BJ (cell line): ENCODE measurements around the gene ARSK. TPM values are rescaled to one million over a fixed set of nuclear protein-coding genes. Genes with fewer than 3 reads are reported as not detected.

Source experiments
- CTCF ChIA-PET: fragments of 350-600 bp; formaldehyde crosslinking; extraction: SDS; loops from one replicate; lab custom pipeline; 2021; ENCODE audit warnings: antibody characterized with exemption, inconsistent platforms; lab: Yijun Ruan, JAX
- POLR2A ChIA-PET: fragments of 300-600 bp; sonication (Branson Sonifier 250); formaldehyde crosslinking; extraction: SDS; loops from one replicate; lab custom pipeline; 2021; ENCODE audit warnings: antibody characterized with exemption; lab: Charles Lee
- DNase-seq: peaks from one replicate; pipeline ENCODE4 v3.0.0-alpha.2; 2011; ENCODE audit warnings: low read depth
- H3K27me3 ChIP-seq: 2 replicates; pipeline ENCODE4 v1.6.0; 2011; ENCODE audit warnings: low read length; ENCODE audit not compliant: control insufficient read depth, insufficient read depth
- H3K36me3 ChIP-seq: 2 replicates; pipeline ENCODE4 v1.5.1; 2011; ENCODE audit warnings: low read length; ENCODE audit not compliant: control insufficient read depth, insufficient read depth
- H3K4me3 ChIP-seq: 2 replicates; pipeline ENCODE4 v1.5.1; 2011; ENCODE audit warnings: low read depth, mild to moderate bottlenecking, control low read depth, low read length
- polyA plus RNA-seq: library from polyadenylated mRNA; depleted of rRNA; stranded (reverse); fragments of >200 nt; gene quantifications from 2 replicates; pipeline ENCODE4 v1.2.3, GENCODE V29; 2011
- TF ChIP-seq, protein P1 (sequence below): IDR thresholded peaks from 2 replicates; pipeline ENCODE4 v1.5.1; 2011; ENCODE audit warnings: low read depth, mild to moderate bottlenecking, control low read depth, inconsistent platforms, low read length, moderate library complexity; ENCODE audit not compliant: insufficient read depth

ARSK gene
- polyA plus RNA-seq, 1 experiment: 8.0 TPM

DNA sequence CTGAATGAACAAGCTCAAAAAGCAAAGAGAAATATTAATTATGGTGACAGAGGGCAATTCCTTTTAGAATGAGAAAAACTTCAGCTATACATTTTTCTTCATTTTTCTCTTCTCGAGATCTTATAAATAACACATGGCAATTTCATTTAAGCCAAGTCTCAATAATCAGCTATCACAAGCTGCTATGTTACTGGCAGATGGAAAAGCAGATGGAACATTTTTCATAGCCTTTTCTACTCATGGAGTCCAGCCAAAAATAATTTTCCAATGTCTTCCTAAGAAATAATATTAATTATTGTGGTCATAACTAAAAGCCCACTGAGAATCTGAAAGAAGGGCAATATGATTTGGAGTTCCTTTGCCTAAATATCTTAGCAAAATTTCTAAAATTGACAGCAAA, 35.8 kb upstream of the ARSK start:
- POLR2A ChIA-PET: no interaction called here
- no peaks in the 10 kb centered on the region for H3K27me3 ChIP-seq
- CTCF ChIA-PET: no interaction called here
- no peak overlapping the region for H3K4me3 ChIP-seq
- H3K36me3 ChIP-seq: peaks cover 2% of the 10 kb centered on the region; the same call in 1 of the 2 replicates
- TF ChIP-seq, protein P1, sequence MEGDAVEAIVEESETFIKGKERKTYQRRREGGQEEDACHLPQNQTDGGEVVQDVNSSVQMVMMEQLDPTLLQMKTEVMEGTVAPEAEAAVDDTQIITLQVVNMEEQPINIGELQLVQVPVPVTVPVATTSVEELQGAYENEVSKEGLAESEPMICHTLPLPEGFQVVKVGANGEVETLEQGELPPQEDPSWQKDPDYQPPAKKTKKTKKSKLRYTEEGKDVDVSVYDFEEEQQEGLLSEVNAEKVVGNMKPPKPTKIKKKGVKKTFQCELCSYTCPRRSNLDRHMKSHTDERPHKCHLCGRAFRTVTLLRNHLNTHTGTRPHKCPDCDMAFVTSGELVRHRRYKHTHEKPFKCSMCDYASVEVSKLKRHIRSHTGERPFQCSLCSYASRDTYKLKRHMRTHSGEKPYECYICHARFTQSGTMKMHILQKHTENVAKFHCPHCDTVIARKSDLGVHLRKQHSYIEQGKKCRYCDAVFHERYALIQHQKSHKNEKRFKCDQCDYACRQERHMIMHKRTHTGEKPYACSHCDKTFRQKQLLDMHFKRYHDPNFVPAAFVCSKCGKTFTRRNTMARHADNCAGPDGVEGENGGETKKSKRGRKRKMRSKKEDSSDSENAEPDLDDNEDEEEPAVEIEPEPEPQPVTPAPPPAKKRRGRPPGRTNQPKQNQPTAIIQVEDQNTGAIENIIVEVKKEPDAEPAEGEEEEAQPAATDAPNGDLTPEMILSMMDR: no peak
- DNase-seq: no peak

DNA sequence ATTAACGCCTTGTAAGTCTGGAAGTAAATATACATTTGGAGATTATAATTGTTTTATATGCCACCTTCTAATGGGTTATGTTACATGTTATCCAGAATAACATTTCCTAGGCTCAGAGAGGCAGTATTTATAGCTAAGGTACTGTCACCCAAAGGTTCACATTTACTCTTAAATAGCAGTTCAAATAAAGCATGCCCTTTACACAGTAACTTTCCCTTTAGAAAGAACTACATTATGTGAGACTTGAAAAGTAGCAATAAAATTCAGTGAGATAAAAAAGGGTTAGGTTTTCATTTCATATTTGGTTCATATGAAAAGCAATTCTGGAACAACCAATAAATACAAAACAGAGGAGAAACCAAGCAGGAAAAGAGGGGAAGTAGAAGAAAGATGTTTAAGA, 35.2 kb upstream of the ARSK start:
- TF ChIP-seq, protein P1: no peak
- CTCF ChIA-PET: no interaction called here
- Histone ChIP-seq H3K4me3 (no peak overlapping the region), H3K27me3 (no peaks in the 10 kb centered on the region), H3K36me3 (peaks cover 2% of the 10 kb centered on the region; the same call in 1 of the 2 replicates)
- POLR2A ChIA-PET: no interaction called here
- no peak for DNase-seq

DNA sequence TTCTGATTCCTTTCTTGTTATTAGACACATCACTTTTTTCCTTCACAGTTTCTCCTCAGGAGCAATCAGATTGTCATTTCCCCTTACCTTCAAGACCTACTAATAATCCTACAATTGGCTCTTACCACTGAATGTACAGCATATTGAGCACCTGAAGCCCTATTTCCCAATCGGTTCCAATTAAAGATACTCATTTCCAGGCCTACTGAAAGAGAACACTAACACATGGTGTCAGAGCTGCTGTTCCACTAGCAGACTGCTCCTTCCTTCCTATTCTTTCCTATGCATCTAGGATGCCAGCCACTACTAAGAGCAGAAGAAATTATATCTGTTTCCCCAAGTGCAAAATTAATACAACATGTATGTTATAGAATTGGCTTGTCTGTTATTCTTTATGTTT, 34.7 kb upstream of the ARSK start:
- Histone ChIP-seq H3K27me3 (no peaks in the 10 kb centered on the region), H3K4me3 (no peak overlapping the region), H3K36me3 (peaks cover 2% of the 10 kb centered on the region; the same call in 1 of the 2 replicates)
- no peak for DNase-seq
- TF ChIP-seq, protein P1: no peak
- ChIA-PET CTCF (interaction anchor here (1.4 kb wide), 1 partner anchor 24 kb away, joined by 4 read pairs; no protein-coding TSS in a partner anchor), POLR2A (no interaction called here)

DNA sequence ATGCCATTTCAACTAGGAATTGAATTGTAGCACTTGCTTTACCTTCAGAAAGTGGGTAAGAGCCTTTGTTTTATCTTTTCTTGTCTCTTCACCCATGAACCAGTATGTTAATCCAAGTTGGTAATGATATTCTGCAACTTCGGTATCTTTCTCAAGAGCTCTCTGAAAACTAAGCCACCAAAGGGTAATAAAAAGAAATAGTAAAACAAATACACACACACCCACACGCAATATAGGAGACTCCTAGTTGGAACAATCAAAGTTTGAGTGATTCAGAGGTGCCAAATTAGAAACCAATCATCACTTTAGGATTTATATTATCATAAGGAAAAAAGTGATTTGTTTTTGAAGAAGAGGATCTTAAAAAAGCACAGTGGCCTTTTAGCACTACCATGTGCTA, 30.5 kb upstream of the ARSK start:
- peaks cover 1% of the 10 kb centered on the region; the same call in 1 of the 2 replicates for H3K36me3 ChIP-seq
- CTCF ChIA-PET: interaction anchor here (1.5 kb wide), 1 partner anchor 10 kb away, joined by 3 read pairs; no protein-coding TSS in a partner anchor

DNA sequence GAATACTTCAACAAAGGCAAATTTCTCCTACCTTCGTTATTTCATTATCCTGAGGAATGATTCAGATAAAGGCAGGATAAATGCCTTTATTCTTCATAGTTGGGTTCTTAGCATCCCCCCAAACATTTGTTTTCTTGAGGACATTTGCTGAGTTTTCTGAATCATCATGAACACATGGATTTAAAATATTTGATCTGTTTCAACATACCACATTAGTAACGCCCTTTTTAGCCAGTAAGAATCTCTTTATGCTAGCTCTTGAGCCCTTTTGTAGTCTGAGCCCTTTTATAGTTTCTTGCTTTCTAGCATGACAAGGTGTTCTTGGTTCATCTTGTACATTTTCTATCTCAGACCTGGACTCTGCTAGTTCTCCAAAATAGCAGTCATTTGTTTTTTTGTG, 28.0 kb upstream of the ARSK start:
- Histone ChIP-seq H3K36me3 (peaks cover 1% of the 10 kb centered on the region; the same call in 1 of the 2 replicates), H3K4me3 (no peak overlapping the region), H3K27me3 (no peaks in the 10 kb centered on the region)
- TF ChIP-seq, protein P1: no peak
- POLR2A ChIA-PET: interaction anchor here (0.6 kb wide), 1 partner anchor 13 kb away, joined by 10 read pairs; no protein-coding TSS in a partner anchor
- DNase-seq: no peak
- CTCF ChIA-PET: no interaction called here

More for the DNA sequence above, 30.5 kb upstream of the ARSK start:
- TF ChIP-seq, protein P1: no peak
- H3K4me3 ChIP-seq: no peak overlapping the region
- DNase-seq: no peak
- H3K27me3 ChIP-seq: no peaks in the 10 kb centered on the region
- POLR2A ChIA-PET: no interaction called here
